Panc1 (cell line): ENCODE measurements around the gene KRTAP10-9. TPM values are rescaled to one million over a fixed set of nuclear protein-coding genes. Genes with fewer than 3 reads are reported as not detected.

Experiments
- ATAC-seq: fragments of 200-7000 bp; cut with Tn5 transposase; 2 replicates; pipeline ENCODE4 v1.9.1; 2020; ENCODE audit warnings: mild to moderate bottlenecking, moderate library complexity
- BruUV-seq: library from RNA; stranded (reverse); fragments of 400-500 nt; replicated peaks from 2 replicates; lab custom pipeline; 2021; lab: Mats Ljungman, UMichigan
- CTCF ChIA-PET: fragments of 300-600 bp; sonication (Branson Sonifier 250); formaldehyde crosslinking; loops from one replicate; lab custom pipeline; 2022; ENCODE audit warnings: antibody characterized with exemption; lab: Charles Lee
- POLR2A ChIA-PET: fragments of 300-600 bp; sonication (Branson Sonifier 250); formaldehyde crosslinking; loops from one replicate; lab custom pipeline; 2022; ENCODE audit warnings: antibody characterized with exemption; lab: Charles Lee
- DNase-seq: peaks from one replicate; pipeline ENCODE4 v3.0.0-alpha.2; 2010; ENCODE audit warnings: low read depth, low spot score
- H3K27ac ChIP-seq: 2 replicates; pipeline ENCODE4 v1.5.1; 2011; ENCODE audit warnings: mild to moderate bottlenecking, low read length, inconsistent platforms
- H3K27me3 ChIP-seq: fragments of 200-500 bp; sonication (Bioruptor generic); 2 replicates; pipeline ENCODE4 v1.6.0; 2014; ENCODE audit warnings: low read length, inconsistent platforms; ENCODE audit not compliant: control insufficient read depth, insufficient read depth
- H3K36me3 ChIP-seq: fragments of 200-500 bp; sonication (Bioruptor generic); 2 replicates; pipeline ENCODE4 v1.5.1; 2014; ENCODE audit warnings: inconsistent platforms, mild to moderate bottlenecking, low read length, moderate library complexity; ENCODE audit not compliant: control insufficient read depth, insufficient read depth
- H3K4me1 ChIP-seq: 2 replicates; pipeline ENCODE4 v1.5.1; 2011; ENCODE audit warnings: inconsistent platforms, mild to moderate bottlenecking, low read length, moderate library complexity; ENCODE audit not compliant: control insufficient read depth, insufficient read depth
- H3K4me3 ChIP-seq, 2 experiments: 2 replicates each; pipeline ENCODE4 v1.5.1; 2011 to 2012; ENCODE audit warnings: low read depth in 2 of 2, low read length in 2 of 2, mild to moderate bottlenecking in 2 of 2, inconsistent platforms in 1 of 2, moderate library complexity in 1 of 2
- H3K9me3 ChIP-seq: fragments of 200-500 bp; sonication (Bioruptor generic); 2 replicates; pipeline ENCODE4 v1.5.1; 2014; ENCODE audit warnings: low read depth, mild to moderate bottlenecking, inconsistent platforms, low read length, moderate library complexity; ENCODE audit not compliant: control insufficient read depth, insufficient read depth
- CTCF ChIP-seq: fragments of 450-650 bp; IDR thresholded peaks from 2 replicates; pipeline ENCODE4 v1.5.1; 2017; ENCODE audit warnings: mild to moderate bottlenecking
- POLR2AphosphoS5 ChIP-seq: IDR thresholded peaks from 2 replicates; pipeline ENCODE4 v1.6.1; 2012; ENCODE audit warnings: mild to moderate bottlenecking, low read depth, low read length, moderate library complexity
- REST ChIP-seq, 2 experiments: IDR thresholded peaks; 2 replicates each; pipeline ENCODE4 v1.6.1; 2011 to 2012; ENCODE audit warnings: low read depth in 2 of 2, control low read depth in 1 of 2, low read length in 1 of 2, mild to moderate bottlenecking in 1 of 2, moderate library complexity in 1 of 2; ENCODE audit not compliant: insufficient read depth in 1 of 2
- SIN3A ChIP-seq: IDR thresholded peaks from 2 replicates; pipeline ENCODE4 v1.6.1; 2012; ENCODE audit warnings: low read depth, mild to moderate bottlenecking, low read length, moderate library complexity, borderline replicate concordance; ENCODE audit not compliant: insufficient read depth
- TCF7L2 ChIP-seq: IDR thresholded peaks from 2 replicates; pipeline ENCODE4 v1.6.1; 2011; ENCODE audit warnings: mild to moderate bottlenecking, low read depth, low read length, inconsistent platforms
- in situ Hi-C: cut with HindIII; loops from 2 replicates; pipeline ENCODE4 v1.10.0; 2016; ENCODE audit warnings: low sequenced_read_pairs, low pct_unique_long_range_greater_than_20kb
- intact Hi-C: fragments of 100-400 bp; cut with micrococcal nuclease; formaldehyde crosslinking; loops from one replicate; pipeline ENCODE4 v1.10.0; 2022; ENCODE audit not compliant: unreplicated experiment
- total RNA-seq: library from RNA; stranded (reverse); gene quantifications from one replicate; pipeline ENCODE4 v1.2.1, GENCODE V29; 2021; ENCODE audit not compliant: unreplicated experiment

KRTAP10-9 gene
- total RNA-seq, 1 experiment from 2014 or later, result not detected

GRCh38 chr21:44615911-44616590, 10.8 kb upstream of the KRTAP10-9 start:
- ATAC-seq, result no peak
- no peaks in the 10 kb centered on the region for H3K4me1 ChIP-seq
- DNase-seq, result no peak
- no peak overlapping the region for H3K4me3 ChIP-seq
- H3K9me3 ChIP-seq, result no peaks in the 10 kb centered on the region; the same call in 1 of the 2 replicates
- ChIA-PET CTCF (no interaction called here), POLR2A (no interaction called here)
- TF ChIP-seq POLR2AphosphoS5 (no peak), CTCF (no peak), SIN3A (no peak), REST (IDR thresholded peaks at IDR 0.05; ENCODE audit: insufficient read depth in 1 of 2, low read depth in 2 of 2, low read length in 1 of 2) (no peak), TCF7L2 (no peak)
- in situ Hi-C loops, result no loop called here
- no peak overlapping the region for H3K27ac ChIP-seq
- no TSS peak for BruUV-seq
- intact Hi-C loops, result no loop called here
- H3K36me3 ChIP-seq, result no peaks in the 10 kb centered on the region
- no peaks in the 10 kb centered on the region for H3K27me3 ChIP-seq

- DNase-seq, result no peak
- no TSS peak for BruUV-seq
- H3K27me3 ChIP-seq, result no peaks in the 10 kb centered on the region
- H3K4me3 ChIP-seq, result no peak overlapping the region
- no peaks in the 10 kb centered on the region for H3K36me3 ChIP-seq
- intact Hi-C loops (no loop called here), in situ Hi-C loops (no loop called here)
- H3K27ac ChIP-seq, result no peak overlapping the region
- CTCF ChIA-PET, result no interaction called here
- POLR2A ChIA-PET, result no interaction called here
- ATAC-seq, result no peak
- H3K9me3 ChIP-seq, result no peaks in the 10 kb centered on the region; the same call in 1 of the 2 replicates
- H3K4me1 ChIP-seq, result no peaks in the 10 kb centered on the region
- TF ChIP-seq CTCF, result no peak
- no peak for TF ChIP-seq SIN3A
Observed at GRCh38 chr21:44616591-44616926, 10.3 kb upstream of the KRTAP10-9 start.
